ENCODE measurements around the gene MORC4. TPM values are rescaled to one million over a fixed set of nuclear protein-coding genes. Genes with fewer than 3 reads are reported as not detected.

MORC4 gene
- polyA plus RNA-seq, 1 of the 3 experiments (the other 2 are of a cell fraction) = 12.5 TPM

- no peak for DNase-seq
- WGBS (ENCODE audit: low lambda C conversion rate) = 50% methylated on average over 2 of the region's 2 CpGs
- no peaks in the 10 kb centered on the region for H3K9me3 ChIP-seq
- H3K36me3 ChIP-seq (replicated peaks in 1 of 2; ENCODE audit: control insufficient read depth in 1 of 2, insufficient read depth in 2 of 2, low read length in 1 of 2) = no peaks in the 10 kb centered on the region
- no peak overlapping the region for H3K27ac ChIP-seq (ENCODE audit: low read depth in 2 of 2, low read length in 1 of 2)
- ChIA-PET POLR2A (no interaction called here), CTCF (interaction anchor here (1.2 kb wide), 2 partner anchors 56 kb away, joined by 4 to 6 read pairs; no protein-coding TSS in a partner anchor)
- TF ChIP-seq POLR2AphosphoS5 (IDR thresholded peaks at IDR 0.05; ENCODE audit: low read depth, low read length) = no peak
- TF ChIP-seq CHD2 (IDR thresholded peaks at IDR 0.05; ENCODE audit: low read length, partially characterized antibody) = no peak
- TF ChIP-seq USF1 (IDR thresholded peaks at IDR 0.05; ENCODE audit: borderline replicate concordance, low read depth) = no peak
- TF ChIP-seq IRF3 (IDR thresholded peaks at IDR 0.05; ENCODE audit: low read depth, low read length) = no peak
- no peak for TF ChIP-seq RAD21 (IDR thresholded peaks at IDR 0.05; ENCODE audit: low read length)
- TF ChIP-seq GATA2 (CRISPR knock-in tag; IDR thresholded peaks at IDR 0.05) = no peak
- no peak for TF ChIP-seq TEAD4 (IDR thresholded peaks at IDR 0.05; ENCODE audit: borderline replicate concordance, insufficient read depth)
- no peak for TF ChIP-seq SIN3A (IDR thresholded peaks at IDR 0.05; ENCODE audit: borderline replicate concordance, low read depth, low read length)
- TF ChIP-seq GABPA (IDR thresholded peaks at IDR 0.05; ENCODE audit: low read depth) = no peak
- no peak for TF ChIP-seq REST (IDR thresholded peaks at IDR 0.05; ENCODE audit: low read depth, low read length)
- TF ChIP-seq ELF1 (IDR thresholded peaks at IDR 0.05) = no peak
- TF ChIP-seq EP300 (IDR thresholded peaks at IDR 0.05; ENCODE audit: borderline replicate concordance in 1 of 2, low read depth in 1 of 2, low read length in 1 of 2) = no peak
- TF ChIP-seq RXRA (IDR thresholded peaks at IDR 0.05; ENCODE audit: borderline replicate concordance, low read depth) = no peak
- no peak for TF ChIP-seq CTCF (IDR thresholded peaks at IDR 0.05)
- H3F3A ChIP-seq (replicated peaks; ENCODE audit: insufficient read depth) = peaks cover 6% of the 10 kb centered on the region
- H4K20me1 ChIP-seq (ENCODE audit: insufficient read depth) = no peaks in the 10 kb centered on the region
- no peak overlapping the region for H2AFZ ChIP-seq (ENCODE audit: low read depth)
- H3K4me1 ChIP-seq (ENCODE audit: control insufficient read depth in 1 of 2, insufficient read depth in 2 of 2, low read depth in 1 of 2, low read length in 1 of 2) = peaks cover 3% of the 10 kb centered on the region in 2 experiments; a peak in 2 of 4 replicates
- no peaks in the 10 kb centered on the region for H3K9me2 ChIP-seq
- H3K4me2 ChIP-seq = no peak overlapping the region
- H3K9ac ChIP-seq = no peak overlapping the region
- H3K79me2 ChIP-seq (ENCODE audit: insufficient read depth) = no peaks in the 10 kb centered on the region
- peaks cover 3% of the 10 kb centered on the region; the same call in 1 of the 2 replicates for H3K27me3 ChIP-seq (ENCODE audit: insufficient read depth)
- no peak overlapping the region for H3K4me3 ChIP-seq (ENCODE audit: low read depth in 2 of 2, low read length in 1 of 2)
Measured at GRCh38 chrX:106950381-106950780, 49.6 kb downstream of the MORC4 start.
